Measurements from ENCODE around the gene SOBP.

DNA sequence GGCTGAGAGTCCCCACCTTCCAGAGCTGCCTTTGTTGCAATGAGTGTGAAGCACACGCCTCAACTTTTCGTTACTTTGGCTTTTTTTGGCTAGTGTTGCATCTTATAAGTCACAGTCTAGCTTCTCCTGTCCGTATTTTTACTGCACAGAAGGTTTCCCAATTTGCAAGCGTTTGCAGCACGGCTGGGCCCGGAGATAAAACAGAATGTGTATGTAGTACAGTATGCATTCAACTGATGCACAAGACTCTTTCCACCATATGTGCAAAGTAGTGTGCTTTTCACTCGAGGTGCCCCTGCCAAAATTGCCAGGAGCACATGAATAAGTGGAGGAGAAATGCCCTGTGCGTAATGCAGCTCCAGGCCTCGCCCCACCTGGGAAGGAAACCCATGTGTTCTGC is 79.6 kb downstream of the SOBP start:
- TF ChIP-seq, protein P1, sequence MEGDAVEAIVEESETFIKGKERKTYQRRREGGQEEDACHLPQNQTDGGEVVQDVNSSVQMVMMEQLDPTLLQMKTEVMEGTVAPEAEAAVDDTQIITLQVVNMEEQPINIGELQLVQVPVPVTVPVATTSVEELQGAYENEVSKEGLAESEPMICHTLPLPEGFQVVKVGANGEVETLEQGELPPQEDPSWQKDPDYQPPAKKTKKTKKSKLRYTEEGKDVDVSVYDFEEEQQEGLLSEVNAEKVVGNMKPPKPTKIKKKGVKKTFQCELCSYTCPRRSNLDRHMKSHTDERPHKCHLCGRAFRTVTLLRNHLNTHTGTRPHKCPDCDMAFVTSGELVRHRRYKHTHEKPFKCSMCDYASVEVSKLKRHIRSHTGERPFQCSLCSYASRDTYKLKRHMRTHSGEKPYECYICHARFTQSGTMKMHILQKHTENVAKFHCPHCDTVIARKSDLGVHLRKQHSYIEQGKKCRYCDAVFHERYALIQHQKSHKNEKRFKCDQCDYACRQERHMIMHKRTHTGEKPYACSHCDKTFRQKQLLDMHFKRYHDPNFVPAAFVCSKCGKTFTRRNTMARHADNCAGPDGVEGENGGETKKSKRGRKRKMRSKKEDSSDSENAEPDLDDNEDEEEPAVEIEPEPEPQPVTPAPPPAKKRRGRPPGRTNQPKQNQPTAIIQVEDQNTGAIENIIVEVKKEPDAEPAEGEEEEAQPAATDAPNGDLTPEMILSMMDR (IDR thresholded peaks at IDR 0.05; ENCODE audit: low read depth, low read length): no peak
- no peak for TF ChIP-seq EZH2phosphoT487 (IDR thresholded peaks at IDR 0.05; ENCODE audit: low read depth)
